Calu3 (cell line): ENCODE results near the gene LRRC32. TPM values are rescaled to one million over a fixed set of nuclear protein-coding genes. Genes with fewer than 3 reads are reported as not detected.

Source experiments
- BruUV-seq: library from RNA; stranded (reverse); fragments of 400-500 nt; replicated peaks from 2 replicates; lab custom pipeline; 2021; lab: Mats Ljungman, UMichigan
- CTCF ChIA-PET: fragments of 300-600 bp; sonication (Branson Sonifier 250); formaldehyde crosslinking; loops from one replicate; lab custom pipeline; 2022; ENCODE audit warnings: antibody characterized with exemption; lab: Charles Lee
- DNase-seq: peaks from one replicate; pipeline ENCODE4 v3.0.0; 2022
- H3K27ac Mint-ChIP-seq: one replicate; pipeline ENCODE4 v1.8.0; 2022; ENCODE audit warnings: mixed read lengths; ENCODE audit not compliant: unreplicated experiment
- H3K27me3 Mint-ChIP-seq: one replicate; pipeline ENCODE4 v1.8.0; 2022; ENCODE audit warnings: mixed read lengths; ENCODE audit not compliant: unreplicated experiment
- H3K36me3 Mint-ChIP-seq: one replicate; pipeline ENCODE4 v1.8.0; 2022; ENCODE audit warnings: mild to moderate bottlenecking, moderate library complexity, mixed read lengths; ENCODE audit not compliant: insufficient read depth, unreplicated experiment
- H3K4me1 Mint-ChIP-seq: one replicate; pipeline ENCODE4 v1.8.0; 2022; ENCODE audit warnings: mild to moderate bottlenecking, low read depth, mixed read lengths; ENCODE audit not compliant: unreplicated experiment
- H3K4me3 Mint-ChIP-seq: one replicate; pipeline ENCODE4 v1.8.0; 2022; ENCODE audit warnings: mild to moderate bottlenecking, low read depth, moderate library complexity, mixed read lengths; ENCODE audit not compliant: unreplicated experiment
- H3K9me3 Mint-ChIP-seq: one replicate; pipeline ENCODE4 v1.8.0; 2022; ENCODE audit warnings: low read depth, mixed read lengths; ENCODE audit not compliant: unreplicated experiment
- CTCF ChIP-seq: fragments of 200-600 bp; IDR thresholded peaks from one replicate; pipeline ENCODE4 v1.8.0; 2022; ENCODE audit warnings: antibody characterized with exemption; ENCODE audit not compliant: unreplicated experiment
- intact Hi-C: fragments of 100-400 bp; cut with micrococcal nuclease; formaldehyde crosslinking; loops from one replicate; pipeline ENCODE4 v1.10.0; 2022; ENCODE audit not compliant: unreplicated experiment
- total RNA-seq: library from RNA; stranded (reverse); gene quantifications from 2 replicates; pipeline ENCODE4 v1.2.3, GENCODE V29; 2022

LRRC32 gene
- total RNA-seq, 1 experiment from 2014 or later = not detected

- Mint-ChIP-seq H3K4me1 (no peaks in the 10 kb centered on the region), H3K9me3 (no peaks in the 10 kb centered on the region), H3K27ac (no peak overlapping the region), H3K27me3 (peaks cover 79% of the 10 kb centered on the region), H3K4me3 (no peak overlapping the region), H3K36me3 (no peaks in the 10 kb centered on the region)
- TF ChIP-seq CTCF = no peak
- intact Hi-C loops = no loop called here
- CTCF ChIA-PET = no interaction called here
- DNase-seq = no peak
- no TSS peak for BruUV-seq
These were observed 27.9 kb upstream of the LRRC32 start for GRCh38 chr11:76698321-76699043.

GRCh38 chr11:76696756-76697155 lies 26.2 kb upstream of the LRRC32 start:
- no peaks in the 10 kb centered on the region for H3K4me1 Mint-ChIP-seq
- peaks cover 83% of the 10 kb centered on the region for H3K27me3 Mint-ChIP-seq
- H3K9me3 Mint-ChIP-seq = no peaks in the 10 kb centered on the region
- no peak for TF ChIP-seq CTCF
- BruUV-seq = no TSS peak
- CTCF ChIA-PET = no interaction called here
- intact Hi-C loops = no loop called here
- DNase-seq = no peak
- no peak overlapping the region for H3K27ac Mint-ChIP-seq
- H3K36me3 Mint-ChIP-seq = no peaks in the 10 kb centered on the region
- H3K4me3 Mint-ChIP-seq = no peak overlapping the region

GRCh38 chr11:76695771-76696170 lies 25.2 kb upstream of the LRRC32 start:
- no peaks in the 10 kb centered on the region for H3K9me3 Mint-ChIP-seq
- BruUV-seq = no TSS peak
- H3K36me3 Mint-ChIP-seq = no peaks in the 10 kb centered on the region
- H3K27me3 Mint-ChIP-seq = peaks cover 80% of the 10 kb centered on the region
- TF ChIP-seq CTCF = no peak
- CTCF ChIA-PET = interaction anchor here (0.5 kb wide), 1 partner anchor 351 kb away, joined by 5 read pairs; no protein-coding TSS in a partner anchor
- no peaks in the 10 kb centered on the region for H3K4me1 Mint-ChIP-seq
- intact Hi-C loops = no loop called here
- H3K4me3 Mint-ChIP-seq = no peak overlapping the region
- no peak overlapping the region for H3K27ac Mint-ChIP-seq
- DNase-seq = no peak

- no peak for TF ChIP-seq CTCF
- BruUV-seq = no TSS peak
- intact Hi-C loops = no loop called here
- CTCF ChIA-PET = interaction anchor here (0.5 kb wide), 1 partner anchor 352 kb away, joined by 5 read pairs; no protein-coding TSS in a partner anchor
- H3K27me3 Mint-ChIP-seq = peaks cover 73% of the 10 kb centered on the region
- H3K4me1 Mint-ChIP-seq = no peaks in the 10 kb centered on the region
- no peak for DNase-seq
- H3K36me3 Mint-ChIP-seq = no peaks in the 10 kb centered on the region
- no peaks in the 10 kb centered on the region for H3K9me3 Mint-ChIP-seq
- no peak overlapping the region for H3K4me3 Mint-ChIP-seq
- H3K27ac Mint-ChIP-seq = no peak overlapping the region
These were observed 24.6 kb upstream of the LRRC32 start for GRCh38 chr11:76695133-76695532.
